Spleen (tissue), 7 donors: ENCODE measurements around the gene MCTP1.

Source experiments
- POLR2A ChIP-seq, 3 donors: fragments of 450-650 bp; IDR thresholded peaks; one replicate each; pipeline ENCODE4 v1.5.1; 2017; ENCODE audit warnings: antibody characterized with exemption in 3 of 3, mild to moderate bottlenecking in 1 of 3
- POLR2AphosphoS5 ChIP-seq, 3 donors: sonication (generic); formaldehyde crosslinking; IDR thresholded peaks; one replicate each; pipeline ENCODE4 v1.5.1; 2017; ENCODE audit warnings: antibody characterized with exemption in 3 of 3
- TF ChIP-seq, protein P1 (sequence below), 11 experiments: fragments of 200-600 bp in 7 of 11; fragments of 450-650 bp in 4 of 11; sonication (generic) in 4 of 11; IDR thresholded peaks in 8 of 11; conservative IDR thresholded peaks in 3 of 11; 1 replicate in 7 of 11; 2 replicates in 4 of 11; pipeline versions ENCODE4 v1.4.0 to v1.8.0; 2016 to 2021; ENCODE audit warnings: antibody characterized with exemption in 11 of 11, inconsistent platforms in 4 of 11, mild to moderate bottlenecking in 1 of 11
- donor health status: DM: no; HTN: no; CAD: no; lungs with moderate emphysema.
- donor health status: DM: no; HTN: no; CAD: no.
- donor health status: DM: no; HTN: no; CAD: no.

DNA sequence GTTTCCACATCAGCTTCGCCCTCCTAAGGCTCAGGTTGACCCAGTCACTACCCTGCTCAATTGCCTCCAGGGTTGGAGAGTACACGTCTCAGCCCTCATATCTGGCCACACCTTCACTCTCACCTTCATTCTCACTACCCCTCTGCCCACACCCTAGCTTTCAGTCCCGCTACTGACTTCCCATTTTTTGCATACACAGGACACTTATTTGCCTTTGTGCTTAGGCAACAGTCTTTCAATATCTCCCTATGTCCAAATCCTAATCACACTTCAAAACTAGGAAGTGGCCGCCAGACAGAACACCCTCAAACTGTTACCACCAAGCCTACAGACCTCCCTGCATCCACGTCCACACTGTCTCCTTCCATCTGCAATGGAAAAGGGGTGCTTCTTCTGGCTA, 10.9 kb downstream of the MCTP1 start:
- no peak for TF ChIP-seq POLR2A (IDR thresholded peaks at IDR 0.05)
- TF ChIP-seq, protein P1, sequence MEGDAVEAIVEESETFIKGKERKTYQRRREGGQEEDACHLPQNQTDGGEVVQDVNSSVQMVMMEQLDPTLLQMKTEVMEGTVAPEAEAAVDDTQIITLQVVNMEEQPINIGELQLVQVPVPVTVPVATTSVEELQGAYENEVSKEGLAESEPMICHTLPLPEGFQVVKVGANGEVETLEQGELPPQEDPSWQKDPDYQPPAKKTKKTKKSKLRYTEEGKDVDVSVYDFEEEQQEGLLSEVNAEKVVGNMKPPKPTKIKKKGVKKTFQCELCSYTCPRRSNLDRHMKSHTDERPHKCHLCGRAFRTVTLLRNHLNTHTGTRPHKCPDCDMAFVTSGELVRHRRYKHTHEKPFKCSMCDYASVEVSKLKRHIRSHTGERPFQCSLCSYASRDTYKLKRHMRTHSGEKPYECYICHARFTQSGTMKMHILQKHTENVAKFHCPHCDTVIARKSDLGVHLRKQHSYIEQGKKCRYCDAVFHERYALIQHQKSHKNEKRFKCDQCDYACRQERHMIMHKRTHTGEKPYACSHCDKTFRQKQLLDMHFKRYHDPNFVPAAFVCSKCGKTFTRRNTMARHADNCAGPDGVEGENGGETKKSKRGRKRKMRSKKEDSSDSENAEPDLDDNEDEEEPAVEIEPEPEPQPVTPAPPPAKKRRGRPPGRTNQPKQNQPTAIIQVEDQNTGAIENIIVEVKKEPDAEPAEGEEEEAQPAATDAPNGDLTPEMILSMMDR (IDR thresholded peaks at IDR 0.05 in 8 of 11, conservative IDR thresholded peaks at IDR 0.05 in 3 of 11), result no peak
- no peak for TF ChIP-seq POLR2AphosphoS5 (IDR thresholded peaks at IDR 0.05)
